ENCODE measurements around the gene ACTL6A.

DNA sequence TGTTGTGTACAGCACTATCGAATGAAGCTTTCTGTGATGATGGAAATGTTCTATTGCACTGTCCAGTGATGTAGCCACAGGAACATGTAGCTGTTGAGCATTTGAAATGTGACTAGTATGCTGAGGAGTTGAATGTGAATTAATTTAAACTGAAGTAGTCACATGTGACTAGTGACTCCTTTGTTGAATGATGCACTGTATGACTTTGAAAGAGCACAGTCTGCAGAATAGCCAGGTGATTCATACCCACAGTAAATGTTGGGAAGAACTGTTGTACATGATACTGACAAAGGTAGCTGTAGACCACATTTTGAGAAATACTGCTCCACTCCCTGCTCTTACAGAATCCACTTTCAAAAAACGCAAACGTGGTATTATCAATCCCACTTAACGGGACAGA, 34.0 kb upstream of the ACTL6A start:
- TF ChIP-seq, protein P1, sequence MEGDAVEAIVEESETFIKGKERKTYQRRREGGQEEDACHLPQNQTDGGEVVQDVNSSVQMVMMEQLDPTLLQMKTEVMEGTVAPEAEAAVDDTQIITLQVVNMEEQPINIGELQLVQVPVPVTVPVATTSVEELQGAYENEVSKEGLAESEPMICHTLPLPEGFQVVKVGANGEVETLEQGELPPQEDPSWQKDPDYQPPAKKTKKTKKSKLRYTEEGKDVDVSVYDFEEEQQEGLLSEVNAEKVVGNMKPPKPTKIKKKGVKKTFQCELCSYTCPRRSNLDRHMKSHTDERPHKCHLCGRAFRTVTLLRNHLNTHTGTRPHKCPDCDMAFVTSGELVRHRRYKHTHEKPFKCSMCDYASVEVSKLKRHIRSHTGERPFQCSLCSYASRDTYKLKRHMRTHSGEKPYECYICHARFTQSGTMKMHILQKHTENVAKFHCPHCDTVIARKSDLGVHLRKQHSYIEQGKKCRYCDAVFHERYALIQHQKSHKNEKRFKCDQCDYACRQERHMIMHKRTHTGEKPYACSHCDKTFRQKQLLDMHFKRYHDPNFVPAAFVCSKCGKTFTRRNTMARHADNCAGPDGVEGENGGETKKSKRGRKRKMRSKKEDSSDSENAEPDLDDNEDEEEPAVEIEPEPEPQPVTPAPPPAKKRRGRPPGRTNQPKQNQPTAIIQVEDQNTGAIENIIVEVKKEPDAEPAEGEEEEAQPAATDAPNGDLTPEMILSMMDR (IDR thresholded peaks at IDR 0.05), result no peak
- TF ChIP-seq POLR2A (IDR thresholded peaks at IDR 0.05), result no peak
